ENCODE measurements around the gene TECPR2.
"Not testable (repeated sequence)": the region's sequence is repeated elsewhere in the genome, so short reads cannot be mapped to it uniquely, and the experiment has no call there.

Gene TECPR2, protein sequence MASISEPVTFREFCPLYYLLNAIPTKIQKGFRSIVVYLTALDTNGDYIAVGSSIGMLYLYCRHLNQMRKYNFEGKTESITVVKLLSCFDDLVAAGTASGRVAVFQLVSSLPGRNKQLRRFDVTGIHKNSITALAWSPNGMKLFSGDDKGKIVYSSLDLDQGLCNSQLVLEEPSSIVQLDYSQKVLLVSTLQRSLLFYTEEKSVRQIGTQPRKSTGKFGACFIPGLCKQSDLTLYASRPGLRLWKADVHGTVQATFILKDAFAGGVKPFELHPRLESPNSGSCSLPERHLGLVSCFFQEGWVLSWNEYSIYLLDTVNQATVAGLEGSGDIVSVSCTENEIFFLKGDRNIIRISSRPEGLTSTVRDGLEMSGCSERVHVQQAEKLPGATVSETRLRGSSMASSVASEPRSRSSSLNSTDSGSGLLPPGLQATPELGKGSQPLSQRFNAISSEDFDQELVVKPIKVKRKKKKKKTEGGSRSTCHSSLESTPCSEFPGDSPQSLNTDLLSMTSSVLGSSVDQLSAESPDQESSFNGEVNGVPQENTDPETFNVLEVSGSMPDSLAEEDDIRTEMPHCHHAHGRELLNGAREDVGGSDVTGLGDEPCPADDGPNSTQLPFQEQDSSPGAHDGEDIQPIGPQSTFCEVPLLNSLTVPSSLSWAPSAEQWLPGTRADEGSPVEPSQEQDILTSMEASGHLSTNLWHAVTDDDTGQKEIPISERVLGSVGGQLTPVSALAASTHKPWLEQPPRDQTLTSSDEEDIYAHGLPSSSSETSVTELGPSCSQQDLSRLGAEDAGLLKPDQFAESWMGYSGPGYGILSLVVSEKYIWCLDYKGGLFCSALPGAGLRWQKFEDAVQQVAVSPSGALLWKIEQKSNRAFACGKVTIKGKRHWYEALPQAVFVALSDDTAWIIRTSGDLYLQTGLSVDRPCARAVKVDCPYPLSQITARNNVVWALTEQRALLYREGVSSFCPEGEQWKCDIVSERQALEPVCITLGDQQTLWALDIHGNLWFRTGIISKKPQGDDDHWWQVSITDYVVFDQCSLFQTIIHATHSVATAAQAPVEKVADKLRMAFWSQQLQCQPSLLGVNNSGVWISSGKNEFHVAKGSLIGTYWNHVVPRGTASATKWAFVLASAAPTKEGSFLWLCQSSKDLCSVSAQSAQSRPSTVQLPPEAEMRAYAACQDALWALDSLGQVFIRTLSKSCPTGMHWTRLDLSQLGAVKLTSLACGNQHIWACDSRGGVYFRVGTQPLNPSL (N-terminal part only)

DNA sequence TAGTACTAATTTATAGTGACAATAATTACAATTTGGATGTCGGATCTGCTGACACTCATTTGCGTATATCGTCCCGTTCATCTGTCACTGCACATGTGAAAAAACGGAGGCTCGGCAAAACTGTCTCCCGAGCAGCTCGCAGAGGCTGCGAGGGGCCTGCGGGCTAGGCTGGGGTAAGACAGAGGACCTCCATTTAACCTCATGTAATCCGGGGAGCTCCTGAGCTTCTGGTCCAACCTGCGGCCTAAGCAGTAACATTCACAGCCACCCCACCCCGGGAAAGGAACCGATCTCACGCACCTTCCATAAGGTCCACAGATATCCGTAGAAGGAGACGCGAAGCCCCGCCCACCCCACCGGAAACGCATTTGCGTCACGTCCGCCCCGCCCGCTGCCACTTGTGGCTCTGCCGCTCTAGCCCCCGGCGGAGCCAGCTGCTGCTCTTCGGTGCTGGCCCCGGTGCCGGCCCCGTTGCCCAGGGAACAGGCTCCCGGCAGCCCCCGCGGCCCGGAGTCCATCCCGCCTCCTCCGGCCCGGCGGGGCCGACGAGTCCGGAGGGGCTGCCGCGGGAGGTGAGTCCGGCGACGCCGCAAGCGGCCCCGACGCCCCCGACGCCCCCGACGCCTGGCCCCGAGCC, at the start of gene TECPR2, which contains the start of gene CINP:
TECPR2 (plus strand) TSS at position 397 of the 637 bp plus-strand sequence. CDS start 13,781 bp downstream, outside the sequence.
CINP (minus strand) TSS at position 346 of the 637 bp plus-strand sequence; CDS start at position 307, 39 bp downstream.
- DNase-seq (ENCODE audit: low spot score), result peak; percentile 91

DNA sequence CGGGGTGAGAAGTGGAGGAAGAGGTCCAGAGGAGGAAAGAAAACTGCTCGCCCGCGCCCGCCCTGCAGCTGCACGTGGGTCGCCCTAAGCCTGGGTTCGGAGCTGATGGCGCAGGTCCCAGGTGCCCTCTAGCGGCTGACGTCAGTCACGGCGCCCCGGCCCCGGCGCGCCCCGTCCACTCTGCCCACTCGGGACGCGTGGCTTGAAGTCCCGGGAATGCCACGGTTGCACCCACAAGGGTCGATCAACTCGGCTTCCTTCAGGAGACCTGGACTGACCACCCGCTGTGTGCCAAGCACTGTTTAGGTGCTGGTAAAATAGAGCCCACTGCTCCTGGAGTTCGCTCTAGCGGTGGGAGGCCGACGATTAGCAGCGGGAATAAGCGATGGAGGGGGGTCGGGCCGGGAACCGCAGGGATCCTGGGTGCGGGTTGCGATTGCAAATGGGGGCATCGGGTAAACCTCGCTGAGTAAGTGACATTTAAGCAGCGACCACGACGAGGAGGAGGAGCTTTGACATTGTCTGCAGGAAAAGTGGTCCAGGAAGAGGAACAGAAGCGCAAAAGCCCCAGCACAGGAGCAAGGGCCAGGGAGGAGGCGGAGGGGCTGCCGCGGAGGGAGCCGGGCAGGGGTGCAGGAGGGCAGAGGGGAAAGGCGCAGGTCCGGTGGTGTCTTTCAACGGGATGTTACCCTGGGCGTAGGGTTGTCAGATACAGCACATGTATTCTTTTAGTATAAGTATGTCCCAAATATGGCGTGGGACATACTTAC, 48.3 kb upstream of the TECPR2 start:
- DNase-seq (ENCODE audit: low spot score), result peak; percentile 75

DNA sequence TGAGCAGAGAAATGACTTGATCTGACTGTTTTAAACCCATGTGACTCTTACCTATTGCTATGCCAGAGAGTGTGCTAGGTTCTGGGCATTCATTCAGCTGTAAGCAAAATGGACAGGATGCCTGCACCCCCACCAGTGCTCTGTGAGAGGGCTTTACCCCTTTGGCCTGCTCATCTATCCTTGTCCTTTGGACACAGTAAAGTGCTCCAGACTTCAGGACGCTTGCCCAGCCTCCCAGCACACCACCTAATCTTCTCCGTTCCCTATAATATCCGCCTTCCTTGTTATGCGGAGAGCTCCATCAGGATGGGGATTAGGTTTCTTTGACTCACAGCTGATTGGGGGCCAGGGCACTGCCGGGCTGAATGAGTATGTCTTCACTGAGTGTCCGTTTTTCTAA, 47.6 kb upstream of the TECPR2 start:
- DNase-seq (ENCODE audit: low spot score), result no peak

DNA sequence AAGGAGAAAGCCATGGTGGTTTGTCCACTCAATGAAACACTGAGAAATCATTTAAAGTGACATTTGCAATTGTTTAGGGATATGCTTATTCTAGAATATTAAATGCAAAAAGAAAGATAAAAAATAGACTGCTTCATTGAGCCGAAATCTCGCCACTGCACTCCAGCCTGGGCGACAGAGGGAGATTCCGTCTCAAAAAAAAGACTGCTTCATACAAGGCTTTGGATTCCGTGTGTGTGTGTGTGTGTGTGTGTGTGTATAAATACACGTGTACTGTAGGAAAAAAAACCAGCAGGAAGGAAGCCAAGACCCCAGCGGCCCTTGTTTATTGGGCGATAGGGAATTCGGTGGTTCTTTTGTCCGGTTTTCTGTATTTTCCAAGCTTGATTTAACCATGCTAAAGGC, 46.4 kb upstream of the TECPR2 start:
- DNase-seq (ENCODE audit: low spot score), result peak; percentile 41

DNA sequence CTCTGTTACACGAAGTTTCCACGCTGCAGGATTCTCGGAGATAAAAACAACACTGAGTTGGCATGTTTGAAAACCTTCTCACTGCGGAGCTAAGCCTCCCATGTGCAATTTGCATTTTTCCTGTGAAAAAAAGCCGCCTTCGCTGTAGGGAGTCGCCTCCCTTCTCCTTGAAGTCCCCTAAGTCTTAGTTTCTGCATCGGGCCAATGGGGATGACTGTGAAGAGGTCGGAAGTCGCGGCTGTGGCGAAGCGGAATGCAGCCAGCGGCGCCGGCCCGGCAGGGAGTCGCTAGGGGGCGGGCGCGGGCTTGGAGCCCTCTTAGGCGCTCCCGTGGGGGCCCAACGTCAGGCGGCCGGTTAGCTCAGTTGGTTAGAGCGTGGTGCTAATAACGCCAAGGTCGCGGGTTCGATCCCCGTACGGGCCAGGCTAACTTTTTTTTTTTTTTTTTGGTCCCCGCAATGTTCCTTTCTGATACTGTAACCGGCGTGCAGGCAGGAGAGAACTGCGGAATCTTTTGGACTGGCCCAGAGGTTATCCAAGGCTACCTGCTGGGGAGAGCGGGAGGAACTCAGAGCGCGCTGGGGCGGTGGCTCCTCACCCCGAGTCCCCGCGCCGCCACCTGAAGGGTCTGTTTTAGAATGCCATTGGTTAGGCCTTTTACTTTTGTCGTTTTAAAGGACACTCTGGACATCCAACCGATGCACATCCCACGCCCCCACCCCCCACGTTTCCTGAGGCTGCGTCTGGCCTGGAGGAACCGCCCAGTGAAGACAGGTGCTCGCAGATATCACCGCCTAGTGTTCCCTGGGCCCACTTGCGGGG, 45.8 kb upstream of the TECPR2 start:
- peak; percentile 89 for DNase-seq (ENCODE audit: low spot score)

DNA sequence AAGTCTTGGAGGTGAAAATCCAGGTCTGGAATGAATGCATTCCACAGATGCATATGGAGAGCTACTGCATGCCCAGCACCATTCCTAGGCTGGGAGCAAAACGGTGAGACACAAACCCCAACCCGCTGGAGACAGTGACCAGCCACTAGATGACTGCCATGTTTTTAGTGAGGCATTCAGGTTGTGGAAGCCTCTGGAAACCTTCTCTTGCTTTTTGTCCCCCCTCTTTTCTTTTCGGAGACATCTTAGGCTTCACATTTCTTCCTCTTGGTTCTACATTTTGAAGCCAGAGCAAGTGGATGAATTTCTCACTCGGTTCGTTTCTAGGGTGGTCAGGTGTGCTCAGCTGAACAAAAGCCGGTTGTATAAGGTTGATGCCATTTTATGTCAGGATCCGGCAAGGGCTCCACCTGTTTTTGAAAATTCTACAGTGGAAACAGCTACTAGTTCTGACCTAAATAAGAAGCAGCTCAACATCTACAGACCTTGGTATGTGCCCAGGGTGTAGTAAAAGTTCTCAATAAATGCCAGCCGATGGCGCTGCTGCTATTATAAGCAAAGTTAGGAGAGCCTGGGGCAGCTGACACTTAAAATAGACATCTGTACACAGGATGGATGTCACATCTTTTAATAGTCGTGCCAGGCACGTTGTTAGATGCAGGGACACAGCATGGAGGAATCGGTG, 45.0 kb upstream of the TECPR2 start:
- peak; percentile 53 for DNase-seq (ENCODE audit: low spot score)

DNA sequence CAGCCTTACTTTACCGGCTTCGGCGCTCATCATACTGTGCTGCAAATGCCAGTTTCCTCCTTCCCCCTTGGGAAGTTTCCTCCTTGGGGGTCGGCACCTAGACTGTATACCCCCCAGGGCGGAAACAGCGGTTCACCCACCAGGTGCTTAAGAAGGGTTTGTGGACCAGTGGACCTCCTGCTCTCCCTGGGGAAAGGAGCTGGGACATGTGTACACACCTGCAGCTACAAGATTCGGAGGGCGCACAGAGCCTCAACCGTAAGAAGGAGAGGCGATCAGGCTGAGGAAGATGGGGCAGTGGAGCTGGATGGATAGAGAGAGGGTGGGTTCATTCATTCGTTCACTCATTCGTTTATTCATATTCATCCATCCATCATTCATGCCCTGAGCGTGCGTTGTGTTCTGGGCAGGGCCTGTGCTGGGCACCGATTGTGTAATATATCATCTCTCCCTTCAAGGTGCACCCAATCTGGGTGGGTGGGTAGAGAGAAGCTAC, 43.9 kb upstream of the TECPR2 start:
- DNase-seq (ENCODE audit: low spot score), result no peak

DNA sequence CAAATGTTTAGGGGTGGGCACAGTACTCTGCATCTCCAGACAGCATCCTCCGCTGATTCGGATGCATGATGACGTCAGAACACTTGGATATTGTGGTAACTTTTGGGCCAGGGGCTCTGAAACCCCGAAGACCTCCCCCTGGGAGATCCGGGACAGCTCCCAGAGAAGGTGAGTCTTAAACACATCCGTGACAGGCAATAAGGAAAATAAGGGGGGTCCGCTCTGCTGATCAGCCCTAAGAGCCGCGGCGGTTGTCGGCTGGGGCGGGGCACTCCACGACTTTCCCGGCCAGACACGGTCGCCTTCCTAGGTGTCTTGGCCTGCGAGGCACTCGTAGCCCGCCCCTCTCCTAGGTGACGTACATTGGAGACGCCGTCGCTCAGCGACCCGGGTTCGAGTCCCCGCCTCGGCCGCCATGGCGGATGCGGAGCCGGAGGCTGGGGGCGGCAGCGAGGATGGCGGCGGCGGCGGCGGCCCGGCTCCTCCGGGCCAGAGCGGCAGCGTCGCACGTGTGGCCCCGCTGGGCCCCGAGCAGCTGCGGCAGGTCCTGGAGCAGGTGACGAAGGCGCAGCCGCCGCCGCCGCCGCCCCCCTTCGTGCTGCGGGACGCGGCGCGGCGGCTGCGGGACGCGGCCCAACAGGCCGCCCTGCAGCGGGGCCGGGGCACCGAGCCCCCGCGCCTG, 43.2 kb upstream of the TECPR2 start, which contains the start of gene ZNF839:
ZNF839 (plus strand) TSS at position 396 of the 682 bp plus-strand sequence; CDS start at position 416, 20 bp downstream.
- peak; percentile 87 for DNase-seq (ENCODE audit: low spot score)

DNA sequence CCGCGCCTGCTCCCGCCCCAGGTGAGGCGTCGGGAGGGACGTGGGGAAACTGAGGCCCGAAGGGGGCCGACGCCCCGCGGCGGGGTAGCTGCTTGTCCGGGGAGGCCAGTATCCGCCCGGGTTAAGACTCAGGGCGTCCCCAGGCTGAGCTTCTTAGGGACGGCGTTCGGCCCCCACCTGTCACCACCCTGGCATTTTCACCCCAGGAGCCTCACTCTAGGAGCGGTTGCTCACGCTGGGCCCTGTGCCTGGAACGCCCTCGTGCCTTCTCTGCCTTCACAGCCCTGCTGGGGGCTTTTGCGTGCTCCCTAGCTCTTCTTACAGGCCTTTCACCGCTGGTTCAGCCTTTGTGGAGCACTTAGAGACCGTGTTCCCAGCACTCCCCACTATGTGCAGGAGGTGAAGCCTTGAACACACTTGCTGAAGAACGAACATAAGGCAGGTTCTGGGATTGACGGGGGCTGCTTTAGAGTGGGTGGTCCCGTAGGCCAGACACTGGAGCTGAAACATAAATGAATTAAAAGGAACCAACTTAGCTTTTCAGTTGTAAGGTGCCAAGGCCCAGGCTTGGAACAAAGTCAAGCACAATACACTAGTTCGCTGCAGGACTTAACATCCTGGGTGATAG, 42.6 kb upstream of the TECPR2 start:
- no peak for DNase-seq (ENCODE audit: low spot score)

DNA sequence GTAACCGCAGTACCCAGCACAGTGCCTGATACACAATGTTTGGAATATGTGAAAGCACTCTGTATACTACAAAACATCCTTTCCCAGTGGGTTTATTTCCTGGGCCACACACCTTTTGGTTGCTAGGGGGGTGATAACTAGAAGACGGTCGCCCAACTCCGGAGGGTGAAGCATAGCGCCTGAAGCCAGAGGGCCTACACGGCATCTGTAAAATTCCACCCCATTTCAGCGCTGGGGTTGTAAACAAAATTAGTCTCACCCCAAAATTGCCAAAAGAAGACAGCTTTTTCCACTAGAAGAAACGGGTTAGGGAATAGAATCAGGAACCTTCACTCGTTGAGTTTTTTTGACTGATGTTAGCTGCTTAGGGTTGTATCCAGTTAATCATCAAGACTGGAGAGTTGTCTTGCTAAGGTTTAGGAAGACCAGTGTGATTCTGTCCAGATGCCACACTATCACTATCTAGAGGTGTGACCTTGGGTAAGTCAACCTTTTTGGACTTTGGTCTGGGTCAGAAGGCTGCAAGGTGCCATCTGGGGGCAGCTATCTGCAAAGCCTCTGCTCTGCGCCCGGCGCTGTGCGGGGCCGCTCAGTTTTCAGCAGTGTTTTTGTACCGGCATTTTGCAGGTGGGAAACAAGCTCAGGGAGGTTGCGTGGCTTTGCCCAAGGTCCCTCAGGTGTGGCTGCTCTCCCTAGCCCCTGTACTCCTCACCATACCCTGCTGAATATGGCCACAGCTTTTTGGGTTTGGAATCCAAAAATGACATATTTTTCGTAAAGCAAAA, 41.9 kb upstream of the TECPR2 start:
- DNase-seq (ENCODE audit: low spot score), result no peak

DNA sequence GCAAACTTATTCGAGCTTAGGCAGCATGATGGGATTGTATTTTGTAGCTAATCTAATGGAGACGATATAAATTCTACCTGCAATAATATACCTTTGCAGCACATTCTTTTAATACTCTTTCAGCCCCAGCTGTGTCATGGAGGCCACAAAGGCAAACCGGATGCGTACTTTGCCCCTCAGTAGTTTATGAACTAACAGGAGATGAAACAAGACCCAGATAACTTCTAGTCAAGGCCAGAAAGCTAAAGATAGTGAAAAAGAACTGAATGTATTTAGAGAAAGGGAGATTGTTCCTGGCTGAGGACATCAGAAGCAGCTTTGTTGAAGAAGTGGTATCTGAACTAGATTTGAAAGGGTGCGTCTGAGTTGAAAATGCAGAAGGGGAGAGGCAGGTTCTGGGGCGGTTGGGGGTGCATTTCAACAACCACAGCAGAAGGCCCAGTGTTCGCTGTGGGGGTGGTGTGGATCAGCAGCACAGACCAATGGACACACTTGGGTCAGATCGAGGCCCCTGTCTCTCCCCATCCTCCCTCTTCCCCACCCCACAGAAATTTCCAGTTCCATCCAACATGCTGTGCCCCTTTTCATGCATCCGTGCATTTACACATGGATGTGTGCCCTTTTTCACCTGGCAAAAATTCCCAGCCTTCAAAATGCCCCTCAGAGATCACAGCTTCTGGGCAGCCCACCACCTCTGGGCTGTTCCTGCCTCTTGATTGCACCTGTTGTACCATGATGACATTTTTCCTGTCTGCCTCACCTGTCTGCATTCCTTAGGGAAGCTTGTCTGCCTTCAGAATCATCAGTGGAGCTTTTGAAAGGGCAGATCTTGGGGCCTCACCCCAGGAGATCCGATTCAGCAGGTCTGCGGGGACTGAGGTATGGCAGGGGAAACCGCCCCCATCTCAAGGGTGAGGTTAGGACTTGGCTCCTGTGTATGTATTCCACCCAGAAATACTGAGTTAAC, 41.0 kb upstream of the TECPR2 start:
- DNase-seq (ENCODE audit: low spot score), result no peak

DNA sequence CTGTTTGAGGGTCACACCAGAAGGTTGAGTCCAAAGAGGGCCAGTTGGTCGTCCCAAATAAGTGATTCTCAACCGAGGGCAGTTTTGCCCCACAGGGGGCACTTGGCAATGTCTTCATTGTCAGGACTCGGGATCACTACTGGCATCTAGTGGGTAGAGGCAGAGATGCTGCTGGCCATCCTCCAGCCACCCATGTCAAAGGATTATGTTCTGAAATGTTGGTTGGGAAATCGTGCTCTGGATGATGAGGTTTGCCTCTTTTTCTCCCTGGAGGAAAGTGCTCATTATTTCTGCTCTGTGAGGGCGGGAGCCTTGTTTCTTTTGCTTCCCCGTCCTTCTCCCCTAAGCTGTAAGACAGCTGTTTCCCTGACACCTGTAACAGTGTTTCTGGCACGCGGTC, 39.6 kb upstream of the TECPR2 start:
- peak; percentile 66 for DNase-seq (ENCODE audit: low spot score)

DNA sequence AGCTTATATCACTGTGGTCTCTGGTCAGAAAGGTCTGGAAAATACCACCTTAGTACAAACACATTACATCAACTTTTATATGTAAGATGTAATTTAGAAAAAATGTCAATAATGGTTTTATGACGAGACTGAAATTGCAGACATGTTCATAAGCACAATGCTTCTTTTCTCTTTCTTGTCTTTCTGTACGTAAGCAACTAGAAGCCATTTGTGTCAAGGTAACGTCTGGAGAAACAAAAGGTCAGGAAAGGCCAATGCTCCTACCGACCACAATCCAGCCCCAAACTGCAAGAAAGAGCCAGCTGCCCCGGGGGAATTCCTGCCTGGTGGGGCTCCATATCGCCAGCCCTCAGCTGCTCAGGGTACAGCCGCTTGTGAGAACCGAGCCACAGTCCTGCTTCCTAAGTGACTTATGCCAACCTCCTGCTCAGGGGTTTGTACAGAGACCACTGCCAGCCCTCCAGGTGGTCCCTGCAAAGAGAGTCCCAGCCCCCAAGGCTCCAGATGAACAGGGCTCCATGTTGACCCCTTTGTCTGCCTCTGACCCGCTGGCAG, 36.9 kb upstream of the TECPR2 start:
- no peak for DNase-seq (ENCODE audit: low spot score)

DNA sequence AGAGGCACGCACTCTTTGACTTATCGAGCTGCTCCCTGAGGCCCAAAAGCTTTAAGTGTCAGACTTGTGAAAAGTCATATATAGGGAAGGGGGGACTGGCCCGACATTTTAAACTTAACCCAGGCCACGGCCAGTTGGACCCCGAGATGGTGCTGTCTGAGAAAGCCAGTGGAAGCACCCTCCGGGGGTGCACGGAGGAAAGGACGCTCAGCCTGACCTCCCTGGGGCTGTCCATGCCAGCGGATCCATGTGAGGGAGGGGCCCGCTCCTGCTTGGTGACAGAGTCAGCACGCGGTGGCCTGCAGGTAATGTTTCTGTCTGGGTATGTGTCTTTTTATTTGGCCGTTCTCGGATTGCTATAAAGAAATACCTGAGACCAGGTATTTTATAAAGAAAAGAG, 36.2 kb upstream of the TECPR2 start:
- no peak for DNase-seq (ENCODE audit: low spot score)

DNA sequence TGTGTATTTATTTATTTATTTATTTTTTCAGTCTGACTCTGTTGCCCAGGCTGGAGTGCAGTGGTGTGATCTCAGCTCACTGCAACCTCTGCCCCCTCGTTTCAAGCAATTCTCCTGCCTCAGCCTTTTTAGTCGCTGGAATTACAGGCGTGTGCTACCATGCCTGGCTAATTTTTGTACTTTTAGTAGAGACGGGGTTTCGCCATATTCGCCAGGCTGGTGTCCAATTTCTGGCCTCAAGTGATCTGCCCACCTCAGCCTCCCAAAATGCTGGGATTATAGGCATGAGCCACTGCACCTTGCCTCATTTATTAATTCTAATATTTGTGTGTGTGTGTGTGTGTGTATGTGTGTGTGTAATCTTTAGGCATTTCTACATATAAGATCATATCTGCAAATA, 33.4 kb upstream of the TECPR2 start:
- DNase-seq (ENCODE audit: low spot score), result not testable (repeated sequence)

DNA sequence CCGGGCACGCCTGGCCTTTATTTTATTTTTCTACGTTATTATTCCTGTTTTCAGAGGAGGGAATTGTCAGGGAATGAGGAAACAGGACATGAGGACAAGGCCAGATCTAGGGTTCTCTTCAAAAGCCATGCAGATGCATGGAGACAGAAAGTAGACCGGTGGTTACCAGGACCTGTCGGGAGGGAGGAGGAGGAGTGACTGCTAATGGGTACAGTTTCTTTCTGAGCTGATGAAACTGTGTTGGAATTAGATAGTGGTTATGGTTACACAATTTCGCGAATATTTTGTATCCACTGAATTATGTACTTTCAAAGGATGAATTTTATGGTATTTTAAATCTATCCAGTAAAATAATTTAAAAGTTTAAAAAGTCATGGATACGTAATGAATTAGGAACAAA, 31.9 kb upstream of the TECPR2 start:
- no peak for DNase-seq (ENCODE audit: low spot score)
